ENCODE measurements around the gene HESX1. TPM values are rescaled to one million over a fixed set of nuclear protein-coding genes. Genes with fewer than 3 reads are reported as not detected.

The HESX1 gene
- total and polyA plus RNA-seq, 9 of the 15 experiments (the other 6 are each of a cell fraction or from before 2014, with no cell fraction given): 0.16 to 1.2 (median 0.76) TPM

GRCh38 chr3:57169872-57170623 is 29.7 kb downstream of the HESX1 start (continued):
- TF ChIP-seq, protein P1, sequence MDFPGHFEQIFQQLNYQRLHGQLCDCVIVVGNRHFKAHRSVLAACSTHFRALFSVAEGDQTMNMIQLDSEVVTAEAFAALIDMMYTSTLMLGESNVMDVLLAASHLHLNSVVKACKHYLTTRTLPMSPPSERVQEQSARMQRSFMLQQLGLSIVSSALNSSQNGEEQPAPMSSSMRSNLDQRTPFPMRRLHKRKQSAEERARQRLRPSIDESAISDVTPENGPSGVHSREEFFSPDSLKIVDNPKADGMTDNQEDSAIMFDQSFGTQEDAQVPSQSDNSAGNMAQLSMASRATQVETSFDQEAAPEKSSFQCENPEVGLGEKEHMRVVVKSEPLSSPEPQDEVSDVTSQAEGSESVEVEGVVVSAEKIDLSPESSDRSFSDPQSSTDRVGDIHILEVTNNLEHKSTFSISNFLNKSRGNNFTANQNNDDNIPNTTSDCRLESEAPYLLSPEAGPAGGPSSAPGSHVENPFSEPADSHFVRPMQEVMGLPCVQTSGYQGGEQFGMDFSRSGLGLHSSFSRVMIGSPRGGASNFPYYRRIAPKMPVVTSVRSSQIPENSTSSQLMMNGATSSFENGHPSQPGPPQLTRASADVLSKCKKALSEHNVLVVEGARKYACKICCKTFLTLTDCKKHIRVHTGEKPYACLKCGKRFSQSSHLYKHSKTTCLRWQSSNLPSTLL (IDR thresholded peaks at IDR 0.05): no peak
- TF ChIP-seq ZNF551 (CRISPR knock-in tag; IDR thresholded peaks at IDR 0.05) (no peak), DMBX1 (CRISPR knock-in tag; IDR thresholded peaks at IDR 0.05; ENCODE audit: borderline replicate concordance) (no peak), BCL6 (CRISPR knock-in tag; IDR thresholded peaks at IDR 0.05) (no peak), ZNF133 (CRISPR knock-in tag; IDR thresholded peaks at IDR 0.05) (no peak), ZNF644 (tag; IDR thresholded peaks at IDR 0.05; ENCODE audit: low read depth) (no peak), MTF1 (CRISPR knock-in tag; IDR thresholded peaks at IDR 0.05; ENCODE audit: borderline replicate concordance) (no peak), GABPA (tag; conservative IDR thresholded peaks at IDR 0.05; ENCODE audit: low read depth) (0 out of 2 replicates have a peak, but pooled peaks have one; percentile 14)

DNA sequence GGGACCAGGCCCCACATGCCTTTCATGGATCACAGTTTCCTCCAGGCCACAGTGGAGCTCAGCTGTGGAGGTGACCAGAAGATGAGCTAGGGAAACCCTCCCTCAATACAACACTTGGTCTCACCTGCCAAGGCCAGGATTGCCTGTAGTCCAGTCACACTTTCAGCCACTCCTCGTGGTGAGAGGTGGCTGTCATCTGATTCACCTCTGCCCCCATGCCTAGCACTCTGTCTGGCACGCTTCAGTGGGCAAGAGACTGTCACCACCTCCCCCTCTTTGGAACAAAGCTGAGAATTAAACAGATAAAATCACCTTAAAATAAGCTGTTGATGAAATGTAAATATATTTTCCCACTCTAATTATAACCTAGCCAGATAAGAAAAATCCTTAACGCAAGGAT is 30.7 kb downstream of the HESX1 start:
- TF ChIP-seq TSC22D4 (tag; IDR thresholded peaks at IDR 0.05): no peak
- H3K27me3 ChIP-seq (ENCODE audit: control insufficient read depth in 2 of 2, insufficient read depth in 2 of 2, low read length in 2 of 2): peaks cover 6 to 20% of the 10 kb centered on the region in 2 experiments; a peak in 4 of 5 replicates
- no peak for FAIRE-seq
- H3K9me3 ChIP-seq (replicated peaks; ENCODE audit: control insufficient read depth, insufficient read depth, low read depth, low read length): no peaks in the 10 kb centered on the region
- no peak for ATAC-seq
- no peaks in the 10 kb centered on the region for H3K36me3 ChIP-seq (ENCODE audit: control insufficient read depth, insufficient read depth, low read length)
- H3K79me2 ChIP-seq (ENCODE audit: control insufficient read depth, insufficient read depth, low read length): no peaks in the 10 kb centered on the region
- no peaks in the 10 kb centered on the region for H3K9me1 ChIP-seq (ENCODE audit: control insufficient read depth, insufficient read depth, low read length)
- no peak for DNase-seq (ENCODE audit: extremely low read depth in 1 of 4, low spot score in 3 of 4)
- peaks cover 0 to 19% of the 10 kb centered on the region in 2 experiments; a peak in 2 of 5 replicates for H3K4me1 ChIP-seq (replicated peaks in 1 of 2; ENCODE audit: control insufficient read depth in 2 of 2, insufficient read depth in 2 of 2, low read length in 2 of 2)
- POLR2A ChIA-PET: interaction anchor here (0.5 kb wide), 1 partner anchor 14 kb away, joined by 3 read pairs; no protein-coding TSS in a partner anchor
- 26% methylated on average over 3 of the region's 3 CpGs for WGBS (ENCODE audit: insufficient coverage, low coverage, missing lambda C conversion rate)
- CTCF ChIA-PET (ENCODE audit: low intra/inter-chr PET ratio): no interaction called here
- H3K4me3 ChIP-seq: no peak overlapping the region
- intact Hi-C loops (cut with micrococcal nuclease) (loop anchor here (5.0 to 10.0 kb wide), 2 partner anchors 67 to 174 kb away; no protein-coding TSS in a partner anchor), in situ Hi-C loops (cut with MboI) (no loop called here)
- no peak overlapping the region for H3K4me2 ChIP-seq (ENCODE audit: insufficient read depth, low read length)
- H4K20me1 ChIP-seq (replicated peaks; ENCODE audit: control insufficient read depth, insufficient read depth, low read length): no peaks in the 10 kb centered on the region
- no peak overlapping the region for H3K27ac ChIP-seq (ENCODE audit: extremely low read depth, low read depth, low read length)
- no peak overlapping the region for H3K9ac ChIP-seq (ENCODE audit: insufficient read depth in 1 of 2, low read depth in 2 of 2, low read length in 2 of 2)
- H2AFZ ChIP-seq (ENCODE audit: low read depth, low read length): no peak overlapping the region
- no TSS peak for BruUV-seq (replicated peaks)
